H1 (cell line): ENCODE measurements around the gene GNAT1. TPM values are rescaled to one million over a fixed set of nuclear protein-coding genes. Genes with fewer than 3 reads are reported as not detected.

Source experiments
- CTCF ChIA-PET: fragments of 300-600 bp; sonication (Branson Sonifier 250); formaldehyde crosslinking; loops from one replicate; lab custom pipeline; 2021; ENCODE audit not compliant: partially characterized antibody; lab: Charles Lee
- POLR2A ChIA-PET: fragments of 300-600 bp; sonication (Branson Sonifier 250); formaldehyde crosslinking; loops from one replicate; lab custom pipeline; 2021; ENCODE audit warnings: inconsistent platforms; ENCODE audit not compliant: partially characterized antibody; lab: Charles Lee
- DNase-seq, 2 experiments: peaks; one replicate each; pipeline versions ENCODE4 v3.0.0 to v3.0.0-alpha.2; 2010 to 2022; ENCODE audit warnings: low spot score in 2 of 2, low read depth in 1 of 2, mixed read lengths in 1 of 2
- FAIRE-seq: peaks from 2 replicates; lab custom pipeline; 2011; peaks lifted over from hg19 to GRCh38; lab: Jason Lieb, UNC
- H2AFZ ChIP-seq: 2 replicates; pipeline ENCODE4 v1.8.1; 2012; ENCODE audit warnings: low read length, inconsistent platforms
- H2AK5ac ChIP-seq: 2 replicates; pipeline ENCODE4 v1.6.1; 2013; ENCODE audit warnings: low read depth, low read length
- H2BK120ac ChIP-seq: replicated peaks from 2 replicates; pipeline ENCODE3; 2013; ENCODE audit warnings: low read depth, low read length, inconsistent platforms
- H2BK12ac ChIP-seq: 2 replicates; pipeline ENCODE4 v1.6.1; 2013; ENCODE audit warnings: low read depth, low read length
- H2BK15ac ChIP-seq: 2 replicates; pipeline ENCODE4 v1.6.1; 2013; ENCODE audit warnings: low read length
- H2BK20ac ChIP-seq: 2 replicates; pipeline ENCODE4 v1.6.1; 2013; ENCODE audit warnings: low read length
- H2BK5ac ChIP-seq: 2 replicates; pipeline ENCODE4 v1.6.1; 2013; ENCODE audit warnings: low read depth, low read length
- H3K14ac ChIP-seq: 2 replicates; pipeline ENCODE4 v1.6.1; 2013; ENCODE audit warnings: inconsistent platforms; ENCODE audit not compliant: insufficient read length
- H3K18ac ChIP-seq: 2 replicates; pipeline ENCODE4 v1.6.1; 2013; ENCODE audit warnings: low read length; ENCODE audit errors: extremely low read depth
- H3K23ac ChIP-seq: 2 replicates; pipeline ENCODE4 v1.6.1; 2013; ENCODE audit warnings: inconsistent platforms; ENCODE audit not compliant: insufficient read length
- H3K23me2 ChIP-seq: 2 replicates; pipeline ENCODE4 v1.6.1; 2013; ENCODE audit warnings: low read depth, low read length
- H3K27ac ChIP-seq: 2 replicates; pipeline ENCODE4 v1.6.1; 2011; ENCODE audit warnings: low read depth, low read length, inconsistent platforms
- H3K27me3 ChIP-seq, 4 experiments: replicated peaks in 1 of 4; 1 replicate in 1 of 4; 2 replicates in 3 of 4; pipeline versions ENCODE4 v1.6.1 to v1.8.1; 2011 to 2013; ENCODE audit warnings: low read length in 3 of 4, mild to moderate bottlenecking in 3 of 4, inconsistent platforms in 2 of 4, mixed read lengths in 2 of 4, moderate library complexity in 1 of 4; ENCODE audit not compliant: control insufficient read depth in 3 of 4, insufficient read depth in 3 of 4; ENCODE audit errors: extremely low read depth in 1 of 4
- H3K36me3 ChIP-seq, 4 experiments: 2 replicates each; pipeline versions ENCODE4 v1.6.1 to v1.8.1; 2011 to 2013; ENCODE audit warnings: mild to moderate bottlenecking in 4 of 4, low read length in 3 of 4, moderate library complexity in 2 of 4, control low read depth in 1 of 4, inconsistent platforms in 1 of 4; ENCODE audit not compliant: insufficient read depth in 4 of 4, control insufficient read depth in 2 of 4
- H3K4ac ChIP-seq: replicated peaks from 2 replicates; pipeline ENCODE3; 2013; ENCODE audit warnings: low read length, low read depth, mixed read lengths, inconsistent platforms; ENCODE audit not compliant: insufficient read length
- H3K4me1 ChIP-seq, 4 experiments: replicated peaks in 1 of 4; 1 replicate in 1 of 4; 2 replicates in 3 of 4; pipeline versions ENCODE4 v1.6.1 to v1.8.1; 2011 to 2013; ENCODE audit warnings: low read length in 3 of 4, inconsistent platforms in 2 of 4, mixed read lengths in 1 of 4; ENCODE audit not compliant: insufficient read depth in 4 of 4, control insufficient read depth in 3 of 4
- H3K4me2 ChIP-seq, 2 experiments: 2 replicates each; pipeline versions ENCODE4 v1.6.1 to v1.8.1; 2011 to 2013; ENCODE audit warnings: low read depth in 2 of 2, low read length in 2 of 2, control low read depth in 1 of 2, inconsistent platforms in 1 of 2, mild to moderate bottlenecking in 1 of 2; ENCODE audit not compliant: insufficient read depth in 1 of 2
- H3K4me3 ChIP-seq, 4 experiments: fragments of 200-600, 300-600 bp in 1 of 4; sonication (generic), shearing (Covaris generic), sonication (Bioruptor Twin) in 1 of 4; 2 replicates each; pipeline versions ENCODE4 v1.5.1 to v1.8.1; 2011 to 2016; ENCODE audit warnings: low read length in 4 of 4, low read depth in 3 of 4, control low read depth in 2 of 4, inconsistent platforms in 2 of 4, mild to moderate bottlenecking in 2 of 4, mixed read lengths in 1 of 4, moderate library complexity in 1 of 4; ENCODE audit not compliant: insufficient read depth in 2 of 4; ENCODE audit errors: extremely low read depth in 1 of 4
- H3K56ac ChIP-seq: replicated peaks from 2 replicates; pipeline ENCODE3; 2013; ENCODE audit warnings: low read depth, mild to moderate bottlenecking, mixed read lengths, low read length, inconsistent platforms; ENCODE audit not compliant: insufficient read length
- H3K79me1 ChIP-seq: 2 replicates; pipeline ENCODE4 v1.6.1; 2013; ENCODE audit warnings: low read depth, low read length, control low read depth
- H3K79me2 ChIP-seq, 2 experiments: 2 replicates each; pipeline versions ENCODE4 v1.6.1 to v1.8.1; 2012 to 2013; ENCODE audit warnings: low read length in 2 of 2, mild to moderate bottlenecking in 2 of 2, inconsistent platforms in 1 of 2; ENCODE audit not compliant: insufficient read depth in 2 of 2, control insufficient read depth in 1 of 2
- H3K9ac ChIP-seq, 4 experiments: replicated peaks in 1 of 4; 1 replicate in 1 of 4; 2 replicates in 3 of 4; pipeline versions ENCODE4 v1.6.1 to v1.8.1; 2011 to 2013; ENCODE audit warnings: low read depth in 3 of 4, low read length in 3 of 4, control low read depth in 2 of 4, mild to moderate bottlenecking in 2 of 4, moderate library complexity in 2 of 4, inconsistent platforms in 1 of 4; ENCODE audit errors: extremely low read depth in 1 of 4
- H3K9me3 ChIP-seq, 2 experiments: 2 replicates each; pipeline versions ENCODE4 v1.6.1 to v1.8.1; 2012 to 2013; ENCODE audit warnings: mild to moderate bottlenecking in 2 of 2, moderate library complexity in 2 of 2, control low read depth in 1 of 2, inconsistent platforms in 1 of 2, low read depth in 1 of 2, low read length in 1 of 2, mixed read lengths in 1 of 2; ENCODE audit not compliant: insufficient read depth in 2 of 2
- H4K20me1 ChIP-seq, 2 experiments: replicated peaks in 1 of 2; 2 replicates each; pipeline versions ENCODE3 to v1.8.1; 2011 to 2013; ENCODE audit warnings: inconsistent platforms in 2 of 2, low read length in 2 of 2, mild to moderate bottlenecking in 1 of 2; ENCODE audit not compliant: insufficient read depth in 2 of 2, control insufficient read depth in 1 of 2
- H4K5ac ChIP-seq: 2 replicates; pipeline ENCODE4 v1.6.1; 2013; ENCODE audit warnings: low read length, low read depth, mixed read lengths, inconsistent platforms; ENCODE audit not compliant: insufficient read length
- H4K8ac ChIP-seq: 2 replicates; pipeline ENCODE4 v1.8.0; 2013; ENCODE audit warnings: mild to moderate bottlenecking, moderate library complexity, low read length, inconsistent platforms; ENCODE audit not compliant: insufficient read depth; ENCODE audit errors: extremely low read depth
- H4K91ac ChIP-seq: replicated peaks from 2 replicates; pipeline ENCODE3; 2013; ENCODE audit warnings: low read length, mixed read lengths, inconsistent platforms; ENCODE audit not compliant: insufficient read length
- ATF2 ChIP-seq: IDR thresholded peaks from 2 replicates; pipeline ENCODE4 v1.6.1; 2012; ENCODE audit warnings: low read length, inconsistent platforms
- ATF3 ChIP-seq: IDR thresholded peaks from 2 replicates; pipeline ENCODE4 v1.6.1; 2011; ENCODE audit warnings: low read depth, mild to moderate bottlenecking, low read length; ENCODE audit not compliant: insufficient read depth
- BACH1 ChIP-seq: IDR thresholded peaks from 2 replicates; pipeline ENCODE4 v1.6.1; 2012; ENCODE audit warnings: low read length, improper control_type of control experiment
- BCL11A ChIP-seq, 2 experiments: IDR thresholded peaks; one replicate each; pipeline ENCODE4 v1.6.1; 2011; ENCODE audit warnings: low read depth in 2 of 2, low read length in 2 of 2, mild to moderate bottlenecking in 2 of 2
- EP300 ChIP-seq, 2 experiments: IDR thresholded peaks; 1 replicate in 1 of 2; 2 replicates in 1 of 2; pipeline ENCODE4 v1.6.1; 2011 to 2012; ENCODE audit warnings: low read depth in 2 of 2, low read length in 2 of 2, mild to moderate bottlenecking in 2 of 2, borderline replicate concordance in 1 of 2, inconsistent platforms in 1 of 2, moderate library complexity in 1 of 2
- HDAC6 ChIP-seq: IDR thresholded peaks from one replicate; pipeline ENCODE4 v1.7.1; 2012; ENCODE audit warnings: low read depth, mild to moderate bottlenecking, inconsistent platforms, low read length, moderate library complexity
- KDM5A ChIP-seq: fragments of 200-600 bp; IDR thresholded peaks from 2 replicates; pipeline ENCODE4 v1.7.1; 2012; ENCODE audit warnings: mild to moderate bottlenecking, low read length, inconsistent platforms, mixed read lengths
- MAFK ChIP-seq: IDR thresholded peaks from 2 replicates; pipeline ENCODE4 v1.6.1; 2012; ENCODE audit warnings: low read depth, mild to moderate bottlenecking, improper control_type of control experiment, low read length
- PHF8 ChIP-seq: fragments of 200-600 bp; sonication (generic); conservative IDR thresholded peaks from 2 replicates; pipeline ENCODE4 v1.7.1; 2012; ENCODE audit warnings: low read depth, mild to moderate bottlenecking, inconsistent platforms, low read length, moderate library complexity
- WGBS, 2 experiments: shearing (Covaris generic) in 1 of 2; methylation state at CpG; one replicate each; pipeline versions ENCODE4 v1.1.6 to v1.1.7; 2013 to 2015; ENCODE audit warnings: low lambda C conversion rate in 2 of 2, mixed read lengths in 2 of 2, inconsistent platforms in 1 of 2, low coverage in 1 of 2, missing lambda C conversion rate in 1 of 2; ENCODE audit not compliant: insufficient replicate concordance in 2 of 2, insufficient coverage in 1 of 2, insufficient read length in 1 of 2; ENCODE audit errors: extremely low coverage in 1 of 2, missing lambda C conversion rate in 1 of 2; 5-methylcytosine and 5-hydroxymethylcytosine counted together
- polyA plus RNA-seq, 7 experiments: library from polyadenylated mRNA; depleted of rRNA in 3 of 7; stranded (reverse) in 5 of 7; unstranded in 2 of 7; fragments of >200 nt in 5 of 7; fragments of 200-250 nt in 2 of 7; gene quantifications; 1 replicate in 5 of 7; 2 replicates in 1 of 7; 4 replicates in 1 of 7; pipeline versions ENCODE4 v1.2.1 to v1.2.3, GENCODE V29; 2011 to 2013; ENCODE audit warnings: missing spikeins in 2 of 7, mixed read lengths in 2 of 7
- total RNA-seq: library from RNA; stranded (reverse); fragmentation: NEBNext Ultra II Directional; extraction: Animal tissue kit (Norgen Biotek cat#: 25700); gene quantifications from 2 replicates; pipeline ENCODE4 v1.2.1, GENCODE V29; 2021

Gene GNAT1
- total and polyA plus RNA-seq, 2 of the 8 experiments (the other 6 are each of a cell fraction or from before 2014, with no cell fraction given): 0.08 TPM; not detected in 1

GRCh38 chr3:50237133-50237651, 45.8 kb downstream of the GNAT1 start:
- CTCF ChIA-PET: interaction anchor here (0.6 to 53.5 kb wide), 4 partner anchors 16 to 118 kb away, joined by 6 to 2149 read pairs (median 1135); partner anchors contain the start of genes GNAI2, GNAT1, LSMEM2 and SEMA3B
- TF ChIP-seq BACH1 (no peak), PHF8 (no peak), ATF3 (no peak), MAFK (no peak), ATF2 (no peak), HDAC6 (no peak), EP300 (IDR thresholded peaks at IDR 0.05; ENCODE audit: borderline replicate concordance in 1 of 2, low read depth in 2 of 2, low read length in 2 of 2) (no peak), BCL11A (IDR thresholded peaks at IDR 0.05; ENCODE audit: low read depth in 2 of 2, low read length in 2 of 2) (no peak), KDM5A (no peak)

More at GRCh38 chr3:50237133-50237651, 45.8 kb downstream of the GNAT1 start:
- H3K27me3 ChIP-seq: no peaks in the 10 kb centered on the region; a peak in 1 of 7 replicates
- peak overlapping the region; percentile 82 to 96 for H3K4me2 ChIP-seq
- H4K91ac ChIP-seq: peak overlapping the region; percentile 78
- peak overlapping the region in 3 of 4 experiments; percentile 0 to 76 (median 72); a peak in 5 of 7 replicates for H3K9ac ChIP-seq
- peaks cover 11% of the 10 kb centered on the region for H3K79me1 ChIP-seq
- peak overlapping the region; percentile 86 to 93 (median 90) for H3K4me3 ChIP-seq
- no peaks in the 10 kb centered on the region for H3K9me3 ChIP-seq
- no peak overlapping the region for H2BK20ac ChIP-seq
- H2BK120ac ChIP-seq: no peak overlapping the region
- DNase-seq (peak in 1 of 2 experiments; percentile 60), FAIRE-seq (no peak)
- peak overlapping the region; percentile 92; the same call in 1 of the 2 replicates for H2BK5ac ChIP-seq
- H3K23me2 ChIP-seq: peaks cover 21% of the 10 kb centered on the region; the same call in 1 of the 2 replicates
- H3K14ac ChIP-seq: no peak overlapping the region
- H3K56ac ChIP-seq: peak overlapping the region; percentile 24
- H3K18ac ChIP-seq: peak overlapping the region; percentile 93
- H2AK5ac ChIP-seq: no peak overlapping the region
- peak overlapping the region; percentile 57 for H3K4ac ChIP-seq
- H3K4me1 ChIP-seq: peaks cover 6 to 51% (median 47%) of the 10 kb centered on the region in 4 experiments
- H2AFZ ChIP-seq: no peak overlapping the region
- H3K79me2 ChIP-seq: peaks cover 18 to 58% of the 10 kb centered on the region in 2 experiments
- H3K36me3 ChIP-seq: no peaks in the 10 kb centered on the region
- peak overlapping the region; percentile 28; the same call in 1 of the 2 replicates for H3K27ac ChIP-seq
- H2BK12ac ChIP-seq: no peak overlapping the region
- WGBS, 2 experiments: 31% methylated on average over 7 of the region's 7 CpGs; no CpG with 5 or more reads in 1 of the 2 experiments
- peak overlapping the region; percentile 56 for H4K5ac ChIP-seq
- POLR2A ChIA-PET: interaction anchor here (0.7 to 4.1 kb wide), 8 partner anchors 9 to 1467 kb away, joined by 3 to 33 read pairs (median 4); no protein-coding TSS in a partner anchor
- H2BK15ac ChIP-seq: 0 out of 2 replicates have a peak overlapping the region, but pooled peaks have one; percentile 46
- H3K23ac ChIP-seq: no peak overlapping the region
- peaks cover 13 to 41% of the 10 kb centered on the region in 2 experiments for H4K20me1 ChIP-seq
- no peak overlapping the region; the same call in none of the 2 replicates for H4K8ac ChIP-seq
